HepG2 (cell line): ENCODE measurements around the gene ALDH1A1. TPM values are rescaled to one million over a fixed set of nuclear protein-coding genes. Genes with fewer than 3 reads are reported as not detected.

Experiments
- ATAC-seq: fragments of 200-7000 bp; cut with Tn5 transposase; 3 replicates; pipeline ENCODE4 v1.9.1; 2020; ENCODE audit warnings: mild to moderate bottlenecking, moderate library complexity
- BruUV-seq: library from RNA; stranded (reverse); fragments of 400-500 nt; replicated peaks from 2 replicates; lab custom pipeline; 2021; lab: Mats Ljungman, UMichigan
- CTCF ChIA-PET: fragments of 300-600 bp; formaldehyde crosslinking; extraction: SDS; loops from one replicate; lab custom pipeline; 2021; ENCODE audit warnings: low total read pairs, inconsistent platforms, low intra/inter-chr PET ratio; lab: Yijun Ruan, JAX
- POLR2A ChIA-PET: fragments of 350-600 bp; sonication (Branson Sonifier 250); formaldehyde crosslinking; loops from one replicate; lab custom pipeline; 2020; ENCODE audit warnings: antibody characterized with exemption, inconsistent platforms; lab: Yijun Ruan, JAX
- DNase-seq: peaks from one replicate; pipeline ENCODE4 v3.0.0-alpha.2; 2015; ENCODE audit warnings: low spot score
- FAIRE-seq: peaks from 3 replicates; lab custom pipeline; 2011; peaks lifted over from hg19 to GRCh38; lab: Jason Lieb, UNC
- H2AFZ ChIP-seq: one replicate; pipeline ENCODE4 v1.6.1; 2011; ENCODE audit warnings: low read length, inconsistent platforms
- H3K27ac ChIP-seq: fragments of 300-600 bp; 3 replicates; pipeline ENCODE4 v1.8.0; 2011; ENCODE audit warnings: mixed run types, mild to moderate bottlenecking, mixed read lengths, low read length, inconsistent platforms; ENCODE audit not compliant: insufficient read depth; ENCODE audit errors: extremely low read length
- H3K27me3 ChIP-seq, 2 experiments: fragments of 200-600 bp in 1 of 2; 2 replicates in 1 of 2; 3 replicates in 1 of 2; pipeline versions ENCODE4 v1.6.0 to v1.8.0; 2011; ENCODE audit warnings: low read length in 2 of 2, mild to moderate bottlenecking in 2 of 2, moderate library complexity in 2 of 2, inconsistent platforms in 1 of 2; ENCODE audit not compliant: insufficient read depth in 2 of 2, control insufficient read depth in 1 of 2
- H3K36me3 ChIP-seq, 2 experiments: fragments of 200-600 bp in 1 of 2; replicated peaks in 1 of 2; 2 replicates in 1 of 2; 3 replicates in 1 of 2; pipeline versions ENCODE4 v1.5.1 to v1.8.0; 2011; ENCODE audit warnings: low read length in 2 of 2, inconsistent platforms in 1 of 2; ENCODE audit not compliant: insufficient read depth in 2 of 2, control insufficient read depth in 1 of 2
- H3K4me1 ChIP-seq: 2 replicates; pipeline ENCODE4 v1.5.1; 2012; ENCODE audit warnings: low read length, inconsistent platforms; ENCODE audit not compliant: insufficient read depth
- H3K4me2 ChIP-seq: 2 replicates; pipeline ENCODE4 v1.6.0; 2011; ENCODE audit warnings: low read depth, low read length, inconsistent platforms
- H3K4me3 ChIP-seq, 3 experiments: fragments of 200-600 bp in 1 of 3; sonication (generic), shearing (Covaris generic) in 1 of 3; replicated peaks in 1 of 3; 2 replicates each; pipeline ENCODE4 v1.5.1; 2011 to 2016; ENCODE audit warnings: low read length in 3 of 3, inconsistent platforms in 2 of 3, low read depth in 2 of 3, mild to moderate bottlenecking in 2 of 3, control low read depth in 1 of 3, mixed read lengths in 1 of 3; ENCODE audit not compliant: insufficient read depth in 1 of 3
- H3K79me2 ChIP-seq: one replicate; pipeline ENCODE4 v1.6.1; 2011; ENCODE audit warnings: low read length, inconsistent platforms; ENCODE audit not compliant: insufficient read depth
- H3K9ac ChIP-seq: 2 replicates; pipeline ENCODE4 v1.6.0; 2011; ENCODE audit warnings: mild to moderate bottlenecking, low read depth, low read length, inconsistent platforms; ENCODE audit not compliant: insufficient read depth
- H3K9me3 ChIP-seq: 2 replicates; pipeline ENCODE4 v1.5.1; 2012; ENCODE audit warnings: mild to moderate bottlenecking, low read length
- H4K20me1 ChIP-seq: 2 replicates; pipeline ENCODE4 v1.6.0; 2011; ENCODE audit warnings: inconsistent platforms, mild to moderate bottlenecking, low read length, moderate library complexity; ENCODE audit not compliant: insufficient read depth
- CBFB ChIP-seq: sonication (generic); formaldehyde crosslinking; IDR thresholded peaks from 2 replicates; pipeline ENCODE4 v1.4.0; 2020; ENCODE audit warnings: missing genetic modification reagents
- FOSL2 ChIP-seq: sonication (generic); formaldehyde crosslinking; IDR thresholded peaks from 2 replicates; pipeline ENCODE4 v1.4.0; 2020; ENCODE audit warnings: missing genetic modification reagents
- GATAD2A ChIP-seq: IDR thresholded peaks from 2 replicates; pipeline ENCODE4 v1.6.1; 2016
- KMT2B ChIP-seq: IDR thresholded peaks from 2 replicates; pipeline ENCODE4 v1.6.1; 2016; ENCODE audit warnings: missing genetic modification reagents, missing compliant biosample characterization
- ZBTB38 ChIP-seq: sonication (generic); formaldehyde crosslinking; IDR thresholded peaks from 2 replicates; pipeline ENCODE4 v1.5.1; 2020; ENCODE audit warnings: mild to moderate bottlenecking, missing genetic modification reagents
- ZNF780A ChIP-seq: sonication (generic); formaldehyde crosslinking; IDR thresholded peaks from 2 replicates; pipeline ENCODE4 v1.8.0; 2022; ENCODE audit warnings: mild to moderate bottlenecking, missing genetic modification reagents, moderate library complexity
- WGBS: methylation state at CpG from one replicate; pipeline ENCODE4 v1.1.6; 2017; ENCODE audit warnings: low lambda C conversion rate; 5-methylcytosine and 5-hydroxymethylcytosine counted together
- in situ Hi-C: cut with HindIII; loops from 2 replicates; pipeline ENCODE4 v1.10.0; 2017; ENCODE audit warnings: low pct_unique_long_range_greater_than_20kb; ENCODE audit not compliant: extremely low pct_ligation_motif_present
- intact Hi-C: fragments of 100-400 bp; cut with micrococcal nuclease; formaldehyde crosslinking; loops from one replicate; pipeline ENCODE4 v1.10.0; 2022; ENCODE audit not compliant: unreplicated experiment
- polyA plus RNA-seq, 8 experiments: library from polyadenylated mRNA; depleted of rRNA in 3 of 8; stranded (reverse) in 7 of 8; unstranded in 1 of 8; fragments of >200 nt; fragmentation: Illumina TruSeq in 4 of 8; extraction: Trizol in 4 of 8; gene quantifications; 2 replicates each; pipeline versions ENCODE4 v1.2.1 to v1.2.3, GENCODE V29; 2011 to 2016; ENCODE audit warnings: low read depth in 4 of 8, missing spikeins in 1 of 8, mixed read lengths in 1 of 8; ENCODE audit not compliant: insufficient read depth in 1 of 8
- total RNA-seq, 5 experiments: library from RNA; depleted of rRNA; stranded (reverse); fragments of >200 nt; fragmentation: Illumina TruSeq; extraction: Trizol; gene quantifications; 2 replicates each; pipeline ENCODE4 v1.2.3, GENCODE V29; 2016; ENCODE audit warnings: low read depth in 1 of 5
- TF ChIP-seq, protein P1 (sequence below): sonication (generic); formaldehyde crosslinking; IDR thresholded peaks from 2 replicates; pipeline ENCODE4 v1.8.0; 2022; ENCODE audit warnings: mild to moderate bottlenecking, missing genetic modification reagents, borderline replicate concordance
- TF ChIP-seq, protein P2 (sequence below): sonication (generic); formaldehyde crosslinking; IDR thresholded peaks from 2 replicates; pipeline ENCODE4 v1.8.1; 2023; ENCODE audit warnings: missing genetic modification reagents, inconsistent platforms, borderline replicate concordance

ALDH1A1 gene
- total and polyA plus RNA-seq, 2 of the 13 experiments (the other 11 are each of a cell fraction or from before 2014, with no cell fraction given) = 88.2 to 439 TPM

GRCh38 chr9:72983056-72983455 is 30.2 kb upstream of the ALDH1A1 start (continued):
- TF ChIP-seq, protein P1, sequence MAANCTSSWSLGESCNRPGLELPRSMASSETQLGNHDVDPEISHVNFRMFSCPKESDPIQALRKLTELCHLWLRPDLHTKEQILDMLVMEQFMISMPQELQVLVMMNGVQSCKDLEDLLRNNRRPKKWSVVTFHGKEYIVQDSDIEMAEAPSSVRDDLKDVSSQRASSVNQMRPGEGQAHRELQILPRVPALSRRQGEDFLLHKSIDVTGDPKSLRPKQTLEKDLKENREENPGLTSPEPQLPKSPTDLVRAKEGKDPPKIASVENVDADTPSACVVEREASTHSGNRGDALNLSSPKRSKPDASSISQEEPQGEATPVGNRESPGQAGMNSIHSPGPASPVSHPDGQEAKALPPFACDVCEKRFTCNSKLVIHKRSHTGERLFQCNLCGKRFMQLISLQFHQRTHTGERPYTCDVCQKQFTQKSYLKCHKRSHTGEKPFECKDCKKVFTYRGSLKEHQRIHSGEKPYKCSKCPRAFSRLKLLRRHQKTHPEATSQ (CRISPR knock-in tag) = no peak
- TF ChIP-seq, all 625 proteins: peak for 52

- in situ Hi-C loops (no loop called here), intact Hi-C loops (loop anchor here (2.0 kb wide), 1 partner anchor 41 kb away; no protein-coding TSS in a partner anchor)
- POLR2A ChIA-PET = interaction anchor here (1.3 to 2.4 kb wide), 6 partner anchors 15 to 124 kb away, joined by 3 to 22 read pairs (median 10); no protein-coding TSS in a partner anchor
- H3K79me2 ChIP-seq = no peaks in the 10 kb centered on the region
- FAIRE-seq (no peak), DNase-seq (no peak), ATAC-seq (no peak)
- CTCF ChIA-PET = no interaction called here
- peak overlapping the region; percentile 99 for H3K27ac ChIP-seq
- H3K4me3 ChIP-seq = peak overlapping the region in 1 of 3 experiments; percentile 9; a peak in 2 of 6 replicates
- H4K20me1 ChIP-seq = no peaks in the 10 kb centered on the region
- no peak overlapping the region for H2AFZ ChIP-seq
- peak overlapping the region; percentile 67 for H3K9ac ChIP-seq
- no TSS peak for BruUV-seq
- H3K27me3 ChIP-seq = no peaks in the 10 kb centered on the region
- H3K4me1 ChIP-seq = peaks cover 88% of the 10 kb centered on the region
- no peak for TF ChIP-seq KMT2B
- TF ChIP-seq ZBTB38 = no peak
- TF ChIP-seq ZNF780A (CRISPR knock-in tag) = no peak
- no peak for TF ChIP-seq CBFB (CRISPR knock-in tag)
- TF ChIP-seq, protein P2, sequence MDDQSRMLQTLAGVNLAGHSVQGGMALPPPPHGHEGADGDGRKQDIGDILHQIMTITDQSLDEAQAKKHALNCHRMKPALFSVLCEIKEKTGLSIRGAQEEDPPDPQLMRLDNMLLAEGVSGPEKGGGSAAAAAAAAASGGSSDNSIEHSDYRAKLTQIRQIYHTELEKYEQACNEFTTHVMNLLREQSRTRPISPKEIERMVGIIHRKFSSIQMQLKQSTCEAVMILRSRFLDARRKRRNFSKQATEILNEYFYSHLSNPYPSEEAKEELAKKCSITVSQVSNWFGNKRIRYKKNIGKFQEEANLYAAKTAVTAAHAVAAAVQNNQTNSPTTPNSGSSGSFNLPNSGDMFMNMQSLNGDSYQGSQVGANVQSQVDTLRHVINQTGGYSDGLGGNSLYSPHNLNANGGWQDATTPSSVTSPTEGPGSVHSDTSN (CRISPR knock-in tag) = no peak
- peak; percentile 39; the same call in 1 of the 2 replicates for TF ChIP-seq GATAD2A (CRISPR knock-in tag)
- peak; percentile 55 for TF ChIP-seq FOSL2
- 45% methylated on average over 5 of the region's 5 CpGs for WGBS
- no peaks in the 10 kb centered on the region for H3K36me3 ChIP-seq
- H3K4me2 ChIP-seq = peak overlapping the region; percentile 73
- no peaks in the 10 kb centered on the region for H3K9me3 ChIP-seq
Observed at GRCh38 chr9:72982146-72982799, 29.4 kb upstream of the ALDH1A1 start.
